GM12878 (cell line): ENCODE results near the gene HK1. TPM values are rescaled to one million over a fixed set of nuclear protein-coding genes. Genes with fewer than 3 reads are reported as not detected.
A peak's percentile ranks its signal among the peaks of the same experiment; 100 is the strongest.

Experiments used
- ATAC-seq: fragments of 200-7000 bp; cut with Tn5 transposase; 3 replicates; pipeline ENCODE4 v1.9.1; 2020; ENCODE audit warnings: mild to moderate bottlenecking, moderate library complexity
- BruUV-seq: library from RNA; stranded (reverse); fragments of 400-500 nt; replicated peaks from 2 replicates; lab custom pipeline; 2021; lab: Mats Ljungman, UMichigan
- CTCF ChIA-PET: fragments of 300-600 bp; sonication (Branson Sonifier 250); formaldehyde crosslinking; extraction: SDS; loops from one replicate; lab custom pipeline; 2021; ENCODE audit warnings: inconsistent platforms; lab: Yijun Ruan, JAX
- POLR2A ChIA-PET: fragments of 350-600 bp; formaldehyde crosslinking; extraction: SDS; loops from one replicate; lab custom pipeline; 2021; ENCODE audit warnings: inconsistent platforms; lab: Charles Lee
- RAD21 ChIA-PET: fragments of 300-600 bp; sonication (Branson Sonifier 250); formaldehyde crosslinking; loops from one replicate; lab custom pipeline; 2023; ENCODE audit warnings: antibody characterized with exemption; ENCODE audit not compliant: unreplicated experiment; lab: Charles Lee
- SMC1A ChIA-PET: fragments of 300-600 bp; sonication (Branson Sonifier 250); formaldehyde crosslinking; loops from one replicate; lab custom pipeline; 2023; ENCODE audit not compliant: unreplicated experiment, uncharacterized antibody; lab: Charles Lee
- DNase-seq: peaks from one replicate; pipeline ENCODE4 v3.0.0-alpha.2; 2011; ENCODE audit warnings: low read depth, low spot score
- FAIRE-seq: peaks from 3 replicates; lab custom pipeline; 2011; peaks lifted over from hg19 to GRCh38; lab: Jason Lieb, UNC
- H2AFZ ChIP-seq: 2 replicates; pipeline ENCODE4 v1.6.0; 2011; ENCODE audit warnings: low read depth, low read length, control low read depth; ENCODE audit not compliant: control insufficient read depth
- H3K27ac ChIP-seq: 2 replicates; pipeline ENCODE4 v1.5.1; 2011; ENCODE audit warnings: control low read depth; ENCODE audit not compliant: control insufficient read depth, insufficient read depth
- H3K27me3 ChIP-seq, 2 experiments: replicated peaks in 1 of 2; 2 replicates each; pipeline versions ENCODE4 v1.6.0 to v1.6.1; 2011; ENCODE audit warnings: low read length in 1 of 2; ENCODE audit not compliant: control insufficient read depth in 2 of 2, insufficient read depth in 2 of 2
- H3K36me3 ChIP-seq, 2 experiments: 2 replicates each; pipeline ENCODE4 v1.5.1; 2011; ENCODE audit warnings: low read length in 1 of 2; ENCODE audit not compliant: control insufficient read depth in 2 of 2, insufficient read depth in 2 of 2
- H3K4me1 ChIP-seq: 2 replicates; pipeline ENCODE4 v1.6.1; 2011; ENCODE audit warnings: mild to moderate bottlenecking, low read length, moderate library complexity, mixed read lengths; ENCODE audit not compliant: control insufficient read depth, insufficient read depth
- H3K4me2 ChIP-seq: 2 replicates; pipeline ENCODE4 v1.6.0; 2011; ENCODE audit warnings: control low read depth; ENCODE audit not compliant: control insufficient read depth, insufficient read depth
- H3K4me3 ChIP-seq: fragments of 200-600 bp; sonication (generic); 2 replicates; pipeline ENCODE4 v1.5.1; 2016
- H3K79me2 ChIP-seq: 2 replicates; pipeline ENCODE4 v1.6.0; 2011; ENCODE audit warnings: low read length; ENCODE audit not compliant: control insufficient read depth, insufficient read depth
- H3K9ac ChIP-seq: 2 replicates; pipeline ENCODE4 v1.8.0; 2011; ENCODE audit warnings: low read length, control low read depth, mixed read lengths; ENCODE audit not compliant: control insufficient read depth, insufficient read depth
- H3K9me3 ChIP-seq: replicated peaks from 3 replicates; pipeline ENCODE4 v1.5.1; 2011; ENCODE audit warnings: mild to moderate bottlenecking, low read length; ENCODE audit not compliant: control insufficient read depth, insufficient read depth
- H4K20me1 ChIP-seq: 2 replicates; pipeline ENCODE4 v1.6.0; 2011; ENCODE audit not compliant: control insufficient read depth, insufficient read depth
- CHD1 ChIP-seq: IDR thresholded peaks from 2 replicates; pipeline ENCODE4 v1.6.1; 2012; ENCODE audit warnings: low read depth, low read length, improper control_type of control experiment
- CREM ChIP-seq: IDR thresholded peaks from 2 replicates; pipeline ENCODE4 v1.6.1; 2014; ENCODE audit warnings: antibody characterized with exemption, low read depth
- FOXK2 ChIP-seq: fragments of 450-650 bp; IDR thresholded peaks from 2 replicates; pipeline ENCODE4 v1.6.1; 2017; ENCODE audit warnings: mild to moderate bottlenecking, moderate library complexity
- FOXM1 ChIP-seq: IDR thresholded peaks from 2 replicates; pipeline ENCODE4 v1.6.1; 2012; ENCODE audit warnings: low read depth, mild to moderate bottlenecking, inconsistent platforms, low read length, moderate library complexity
- HDGF ChIP-seq: fragments of 450-650 bp; IDR thresholded peaks from 2 replicates; pipeline ENCODE4 v1.6.1; 2016; ENCODE audit warnings: antibody characterized with exemption
- LARP7 ChIP-seq: fragments of 450-650 bp; IDR thresholded peaks from 2 replicates; pipeline ENCODE4 v1.6.1; 2017; ENCODE audit warnings: mild to moderate bottlenecking
- MYB ChIP-seq: fragments of 150-350 bp; IDR thresholded peaks from 2 replicates; pipeline ENCODE4 v1.6.1; 2014; ENCODE audit warnings: mild to moderate bottlenecking, low read depth, low read length, borderline replicate concordance
- NR2F1 ChIP-seq: fragments of 450-650 bp; conservative IDR thresholded peaks from 2 replicates; pipeline ENCODE4 v1.6.1; 2017; ENCODE audit warnings: mild to moderate bottlenecking
- PAX8 ChIP-seq: fragments of 450-650 bp; IDR thresholded peaks from 2 replicates; pipeline ENCODE4 v1.6.1; 2017; ENCODE audit warnings: mild to moderate bottlenecking, moderate library complexity
- RBBP5 ChIP-seq: fragments of 200-600 bp; sonication (generic); conservative IDR thresholded peaks from 2 replicates; pipeline ENCODE4 v1.6.1; 2016
- SIX5 ChIP-seq: IDR thresholded peaks from 2 replicates; pipeline ENCODE4 v1.6.1; 2011; ENCODE audit warnings: mild to moderate bottlenecking, low read depth, low read length, moderate library complexity; ENCODE audit not compliant: severe bottlenecking
- TCF12 ChIP-seq: IDR thresholded peaks from 2 replicates; pipeline ENCODE4 v1.6.1; 2011; ENCODE audit warnings: low read depth, mild to moderate bottlenecking, low read length
- ZNF622 ChIP-seq: fragments of 450-650 bp; IDR thresholded peaks from 2 replicates; pipeline ENCODE4 v1.6.1; 2017; ENCODE audit warnings: mild to moderate bottlenecking, inconsistent platforms
- WGBS: methylation state at CpG from one replicate; pipeline ENCODE4 v1.1.6; 2016; ENCODE audit warnings: low lambda C conversion rate; ENCODE audit not compliant: insufficient replicate concordance, insufficient coverage; ENCODE audit errors: missing lambda C conversion rate; 5-methylcytosine and 5-hydroxymethylcytosine counted together
- in situ Hi-C: fragments of 300-500 bp; cut with MboI; formaldehyde crosslinking; loops from 9 replicates; pipeline ENCODE4 v1.14.3; 2018; ENCODE audit warnings: mixed read lengths
- intact Hi-C: fragments of 100-400 bp; cut with micrococcal nuclease; formaldehyde crosslinking; loops from one replicate; pipeline ENCODE4 v1.14.2; 2022; ENCODE audit not compliant: unreplicated experiment
- polyA plus RNA-seq, 11 experiments: library from polyadenylated mRNA; depleted of rRNA in 4 of 11; unstranded in 6 of 11; stranded (reverse) in 5 of 11; fragments of >200 nt; fragmentation: Nextera tagmentation in 4 of 11; fragmentation: Illumina TruSeq in 1 of 11; extraction: Ambion mirVana in 4 of 11; extraction: Trizol in 1 of 11; gene quantifications; 1 replicate in 1 of 11; 2 replicates in 10 of 11; pipeline versions ENCODE4 v1.2.1 to v1.2.3, GENCODE V29; 2011 to 2016; ENCODE audit warnings: inconsistent platforms in 2 of 11, missing spikeins in 2 of 11, low read depth in 1 of 11
- total RNA-seq, 4 experiments: library from RNA; depleted of rRNA in 3 of 4; stranded (reverse); fragments of >200 nt in 3 of 4; fragmentation: Illumina TruSeq in 1 of 4; extraction: Trizol in 1 of 4; gene quantifications; 2 replicates each; pipeline versions ENCODE4 v1.2.1 to v1.2.3, GENCODE V29; 2013 to 2021
- TF ChIP-seq, protein P1 (sequence below): IDR thresholded peaks from 2 replicates; pipeline ENCODE4 v1.6.1; 2012; ENCODE audit warnings: low read length, inconsistent platforms
- TF ChIP-seq, protein P2 (sequence below): fragments of 450-650 bp; IDR thresholded peaks from 2 replicates; pipeline ENCODE4 v1.6.1; 2017; ENCODE audit warnings: borderline replicate concordance
- TF ChIP-seq, protein P3 (sequence below): IDR thresholded peaks from 2 replicates; pipeline ENCODE4 v1.6.1; 2011; ENCODE audit warnings: borderline replicate concordance, low read depth, mild to moderate bottlenecking, moderate library complexity, low read length; ENCODE audit not compliant: insufficient read depth, poor library complexity, severe bottlenecking

HK1 gene
- total and polyA plus RNA-seq, 10 of the 15 experiments (the other 5 are each of a cell fraction or from before 2014, with no cell fraction given) = 3.4 to 77.3 (median 46.6) TPM

DNA sequence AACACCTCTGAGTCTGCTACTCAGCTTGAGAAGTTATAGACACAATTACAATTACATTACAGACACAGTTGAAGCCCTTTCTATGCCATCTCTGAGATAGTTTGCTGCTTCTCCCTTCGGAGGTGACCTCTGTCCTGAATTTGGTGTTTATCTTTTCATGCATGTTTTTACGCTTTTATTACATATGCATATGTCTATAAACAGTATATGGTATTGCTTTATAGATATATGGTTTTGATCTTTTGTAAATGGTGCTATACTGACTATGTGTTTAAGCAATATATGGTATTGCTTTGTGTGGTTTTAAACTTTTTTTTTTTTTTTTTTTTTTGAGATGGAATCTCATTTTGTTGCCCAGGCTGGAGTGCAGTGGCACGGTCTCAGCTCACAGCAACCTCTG lies 48.4 kb downstream of the HK1 start (continued):
- no peak for TF ChIP-seq RBBP5
- TF ChIP-seq PAX8 = no peak
- TF ChIP-seq, all 136 proteins: peak for 0

DNA sequence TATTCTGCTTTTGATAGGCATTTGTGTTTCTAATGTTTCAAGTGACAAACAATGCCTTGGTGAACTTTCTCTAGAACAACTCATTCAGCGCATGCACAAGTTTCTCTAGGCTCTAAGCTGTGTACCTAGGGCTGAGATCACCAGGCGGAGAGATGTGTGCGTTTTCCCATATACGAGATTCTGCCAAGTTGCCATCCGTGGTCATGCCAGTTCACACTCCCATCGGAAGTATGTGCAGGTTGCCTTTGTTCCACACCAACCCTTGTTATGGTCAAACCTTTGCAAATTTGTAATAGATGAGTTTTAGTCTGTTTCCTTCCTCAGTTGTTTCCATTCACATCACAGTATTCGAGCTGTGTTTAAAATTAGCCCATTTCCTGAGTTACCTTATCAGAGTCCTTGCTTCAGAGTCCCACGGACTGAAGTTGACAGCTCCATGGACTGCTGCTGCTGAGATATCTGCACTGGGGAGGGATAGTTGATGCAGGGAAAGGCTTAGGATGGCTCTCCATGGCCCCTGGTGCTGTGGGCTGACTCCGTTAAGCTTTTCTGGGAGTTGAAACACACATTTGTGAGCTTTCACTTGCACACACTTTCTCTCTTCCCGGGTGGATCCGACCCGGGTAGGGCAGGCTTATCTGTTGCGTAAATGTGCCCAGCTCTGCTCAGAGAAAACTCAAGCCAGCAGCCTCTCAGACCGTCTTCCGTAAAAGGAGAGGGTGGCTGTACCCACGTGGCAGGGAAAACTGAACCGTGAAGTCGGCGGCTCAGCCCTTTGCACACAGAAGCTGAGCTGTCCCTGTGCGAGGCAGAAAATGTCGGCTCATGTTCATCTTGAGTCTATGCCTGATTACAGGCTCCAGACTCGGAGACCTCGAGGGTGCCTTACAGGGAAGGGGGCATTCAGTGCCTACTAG lies 49.4 kb downstream of the HK1 start:
- Histone ChIP-seq H3K27ac (peak overlapping the region; percentile 77), H4K20me1 (no peaks in the 10 kb centered on the region), H3K9me3 (no peaks in the 10 kb centered on the region), H3K4me2 (peak overlapping the region; percentile 98), H3K79me2 (peaks cover 67% of the 10 kb centered on the region), H3K36me3 (peaks cover 1 to 3% of the 10 kb centered on the region in 2 experiments), H2AFZ (peak overlapping the region; percentile 86), H3K4me1 (peaks cover 14% of the 10 kb centered on the region), H3K9ac (peak overlapping the region; percentile 74), H3K4me3 (peak overlapping the region; percentile 62), H3K27me3 (no peaks in the 10 kb centered on the region)
- ChIA-PET RAD21 (interaction anchor here (0.6 to 1.7 kb wide), 10 partner anchors 8 to 874 kb away, joined by 3 to 9 read pairs (median 4); no protein-coding TSS in a partner anchor), CTCF (interaction anchor here (0.8 to 2.9 kb wide), 5 partner anchors 10 to 99 kb away, joined by 3 to 23 read pairs (median 6); no protein-coding TSS in a partner anchor), POLR2A (interaction anchor here (0.5 to 3.1 kb wide), 6 partner anchors 10 to 262 kb away, joined by 3 to 27 read pairs (median 4); no protein-coding TSS in a partner anchor), SMC1A (interaction anchor here (0.9 to 2.3 kb wide), 9 partner anchors 9 to 119 kb away, joined by 3 to 24 read pairs (median 4); no protein-coding TSS in a partner anchor)
- ATAC-seq = peak; percentile 96
- 46% methylated on average over 23 of the region's 23 CpGs for WGBS
- BruUV-seq = no TSS peak
- intact Hi-C loops = no loop called here
- no peak for DNase-seq
- in situ Hi-C loops = no loop called here
- FAIRE-seq = peak; percentile 91
- peak; percentile 25; the same call in 1 of the 2 replicates for TF ChIP-seq LARP7
- TF ChIP-seq, protein P1, sequence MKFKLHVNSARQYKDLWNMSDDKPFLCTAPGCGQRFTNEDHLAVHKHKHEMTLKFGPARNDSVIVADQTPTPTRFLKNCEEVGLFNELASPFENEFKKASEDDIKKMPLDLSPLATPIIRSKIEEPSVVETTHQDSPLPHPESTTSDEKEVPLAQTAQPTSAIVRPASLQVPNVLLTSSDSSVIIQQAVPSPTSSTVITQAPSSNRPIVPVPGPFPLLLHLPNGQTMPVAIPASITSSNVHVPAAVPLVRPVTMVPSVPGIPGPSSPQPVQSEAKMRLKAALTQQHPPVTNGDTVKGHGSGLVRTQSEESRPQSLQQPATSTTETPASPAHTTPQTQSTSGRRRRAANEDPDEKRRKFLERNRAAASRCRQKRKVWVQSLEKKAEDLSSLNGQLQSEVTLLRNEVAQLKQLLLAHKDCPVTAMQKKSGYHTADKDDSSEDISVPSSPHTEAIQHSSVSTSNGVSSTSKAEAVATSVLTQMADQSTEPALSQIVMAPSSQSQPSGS = no peak
- no peak for TF ChIP-seq CREM
- TF ChIP-seq NR2F1 = no peak
- TF ChIP-seq FOXM1 = no peak
- no peak for TF ChIP-seq ZNF622
- TF ChIP-seq, protein P2, sequence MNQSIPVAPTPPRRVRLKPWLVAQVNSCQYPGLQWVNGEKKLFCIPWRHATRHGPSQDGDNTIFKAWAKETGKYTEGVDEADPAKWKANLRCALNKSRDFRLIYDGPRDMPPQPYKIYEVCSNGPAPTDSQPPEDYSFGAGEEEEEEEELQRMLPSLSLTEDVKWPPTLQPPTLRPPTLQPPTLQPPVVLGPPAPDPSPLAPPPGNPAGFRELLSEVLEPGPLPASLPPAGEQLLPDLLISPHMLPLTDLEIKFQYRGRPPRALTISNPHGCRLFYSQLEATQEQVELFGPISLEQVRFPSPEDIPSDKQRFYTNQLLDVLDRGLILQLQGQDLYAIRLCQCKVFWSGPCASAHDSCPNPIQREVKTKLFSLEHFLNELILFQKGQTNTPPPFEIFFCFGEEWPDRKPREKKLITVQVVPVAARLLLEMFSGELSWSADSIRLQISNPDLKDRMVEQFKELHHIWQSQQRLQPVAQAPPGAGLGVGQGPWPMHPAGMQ = no peak
- TF ChIP-seq FOXK2 = no peak
- TF ChIP-seq RBBP5 = no peak
- no peak for TF ChIP-seq SIX5
- no peak for TF ChIP-seq CHD1
- TF ChIP-seq MYB = no peak
- TF ChIP-seq, protein P3, sequence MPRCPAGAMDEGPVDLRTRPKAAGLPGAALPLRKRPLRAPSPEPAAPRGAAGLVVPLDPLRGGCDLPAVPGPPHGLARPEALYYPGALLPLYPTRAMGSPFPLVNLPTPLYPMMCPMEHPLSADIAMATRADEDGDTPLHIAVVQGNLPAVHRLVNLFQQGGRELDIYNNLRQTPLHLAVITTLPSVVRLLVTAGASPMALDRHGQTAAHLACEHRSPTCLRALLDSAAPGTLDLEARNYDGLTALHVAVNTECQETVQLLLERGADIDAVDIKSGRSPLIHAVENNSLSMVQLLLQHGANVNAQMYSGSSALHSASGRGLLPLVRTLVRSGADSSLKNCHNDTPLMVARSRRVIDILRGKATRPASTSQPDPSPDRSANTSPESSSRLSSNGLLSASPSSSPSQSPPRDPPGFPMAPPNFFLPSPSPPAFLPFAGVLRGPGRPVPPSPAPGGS = no peak
- no peak for TF ChIP-seq TCF12
- no peak for TF ChIP-seq HDGF
